Erythroblast (primary cell): ENCODE data around the gene ALG2.

Experiments
- GATA1 ChIP-seq: IDR thresholded peaks from 2 replicates; pipeline ENCODE4 v1.6.1; 2011; ENCODE audit warnings: low read depth, mild to moderate bottlenecking, control low read depth, low read length, moderate library complexity
- POLR2A ChIP-seq: IDR thresholded peaks from 2 replicates; pipeline ENCODE4 v1.6.1; 2011; ENCODE audit warnings: mild to moderate bottlenecking, low read length

- TF ChIP-seq GATA1 (no peak), POLR2A (no peak)
Measured at GRCh38 chr9:99234618-99235017, 12.9 kb upstream of the ALG2 start.
